ENCODE results near the gene HIBADH. TPM values are rescaled to one million over a fixed set of nuclear protein-coding genes. Genes with fewer than 3 reads are reported as not detected.

Gene HIBADH
- total RNA-seq, result 29.8 and 31.7 TPM in 2 replicates

- peak; percentile 91 for DNase-seq (ENCODE audit: extremely low read depth, low read depth, low spot score)
These were observed at the start of gene HIBADH for GRCh38 chr7:27662490-27663205. Gene HIBADH, minus strand, starts transcription at chr7:27662883. Its CDS starts 95 bp downstream, at chr7:27662788.

DNA sequence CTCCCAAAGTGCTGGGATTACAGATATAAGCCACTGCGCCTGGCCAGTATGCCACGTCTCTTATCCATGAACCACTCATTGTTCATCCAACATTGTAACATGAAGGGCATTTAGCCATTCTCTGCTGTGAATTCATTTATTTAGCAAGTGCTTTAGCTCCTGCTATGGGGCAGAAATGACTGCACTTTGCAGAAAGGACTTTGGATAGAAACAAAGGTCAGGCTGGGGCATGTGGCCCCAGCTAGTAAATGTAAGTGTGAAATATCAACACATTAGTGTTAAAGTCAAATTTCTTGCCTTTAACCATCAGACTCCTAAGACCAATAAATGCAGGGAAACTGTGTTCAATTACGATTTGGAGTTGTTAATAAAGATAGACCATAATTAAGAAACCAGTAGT lies 49.5 kb upstream of the HIBADH start:
- DNase-seq (ENCODE audit: extremely low read depth, low read depth, low spot score), result no peak

DNA sequence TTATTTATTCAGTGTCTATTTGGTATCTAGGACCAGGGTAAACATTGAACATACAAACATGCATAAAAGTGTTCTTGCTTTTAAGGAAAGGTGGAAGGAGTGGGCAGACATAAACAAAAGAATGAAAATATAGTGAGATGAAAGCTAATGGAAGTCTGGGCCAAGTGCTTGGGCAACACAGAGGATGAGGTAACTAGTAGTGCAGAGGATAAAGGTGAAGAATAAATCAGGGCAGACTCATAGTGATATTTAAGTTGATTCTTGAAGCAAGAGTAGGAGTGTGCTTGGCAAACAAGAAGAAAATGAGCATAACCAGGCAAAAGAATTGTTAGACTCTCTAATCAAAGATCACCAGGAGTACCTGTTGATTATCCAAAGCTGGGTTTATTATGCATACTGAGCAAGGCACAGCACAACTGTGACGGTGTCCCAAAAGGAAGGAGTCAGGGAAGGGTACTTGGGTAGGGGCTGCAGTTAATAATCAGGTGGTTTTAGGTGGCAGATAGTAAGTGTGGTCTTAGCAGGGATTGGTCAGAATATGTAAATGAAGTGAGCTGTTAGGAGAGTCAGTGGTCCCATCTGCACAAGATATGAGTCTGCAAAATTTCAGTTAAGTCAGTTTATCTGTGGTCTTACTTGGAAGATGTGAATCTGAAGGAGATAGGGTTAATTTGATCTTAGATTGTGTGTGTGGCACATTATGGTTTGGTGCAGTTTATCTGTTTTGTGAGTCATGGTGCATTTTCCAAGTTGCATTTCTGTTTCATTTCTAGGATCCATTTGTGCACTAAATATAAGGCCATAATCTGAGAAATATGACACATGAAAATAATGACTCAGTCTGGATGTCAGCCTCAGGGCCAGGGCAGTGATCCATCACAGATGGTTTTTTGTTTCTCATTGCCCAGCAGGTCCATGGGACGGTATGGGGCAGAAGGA lies 46.7 kb upstream of the HIBADH start:
- no peak for DNase-seq (ENCODE audit: extremely low read depth, low read depth, low spot score)

GRCh38 chr7:27708485-27708884 lies 45.8 kb upstream of the HIBADH start:
- DNase-seq (ENCODE audit: extremely low read depth, low read depth, low spot score), result no peak

DNA sequence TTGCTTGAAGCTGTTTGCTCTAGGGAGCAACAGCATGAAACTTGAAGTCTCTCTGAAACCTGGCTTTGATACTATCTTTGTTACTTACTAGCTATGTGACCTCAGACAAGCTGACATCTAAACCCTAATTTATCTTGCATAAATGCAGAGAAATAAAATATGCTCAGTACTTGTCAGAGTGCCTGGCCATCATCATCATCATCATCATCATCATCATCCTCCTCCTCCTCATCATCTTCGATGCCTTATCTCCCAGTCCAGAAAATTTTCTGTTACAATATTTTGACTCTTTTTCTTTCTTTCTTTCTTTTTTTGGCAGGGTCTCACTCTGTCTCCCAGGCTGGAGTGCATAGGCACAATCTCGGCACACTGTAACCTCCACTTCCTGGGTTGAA lies 42.5 kb upstream of the HIBADH start:
- no peak for DNase-seq (ENCODE audit: extremely low read depth, low read depth, low spot score)

DNA sequence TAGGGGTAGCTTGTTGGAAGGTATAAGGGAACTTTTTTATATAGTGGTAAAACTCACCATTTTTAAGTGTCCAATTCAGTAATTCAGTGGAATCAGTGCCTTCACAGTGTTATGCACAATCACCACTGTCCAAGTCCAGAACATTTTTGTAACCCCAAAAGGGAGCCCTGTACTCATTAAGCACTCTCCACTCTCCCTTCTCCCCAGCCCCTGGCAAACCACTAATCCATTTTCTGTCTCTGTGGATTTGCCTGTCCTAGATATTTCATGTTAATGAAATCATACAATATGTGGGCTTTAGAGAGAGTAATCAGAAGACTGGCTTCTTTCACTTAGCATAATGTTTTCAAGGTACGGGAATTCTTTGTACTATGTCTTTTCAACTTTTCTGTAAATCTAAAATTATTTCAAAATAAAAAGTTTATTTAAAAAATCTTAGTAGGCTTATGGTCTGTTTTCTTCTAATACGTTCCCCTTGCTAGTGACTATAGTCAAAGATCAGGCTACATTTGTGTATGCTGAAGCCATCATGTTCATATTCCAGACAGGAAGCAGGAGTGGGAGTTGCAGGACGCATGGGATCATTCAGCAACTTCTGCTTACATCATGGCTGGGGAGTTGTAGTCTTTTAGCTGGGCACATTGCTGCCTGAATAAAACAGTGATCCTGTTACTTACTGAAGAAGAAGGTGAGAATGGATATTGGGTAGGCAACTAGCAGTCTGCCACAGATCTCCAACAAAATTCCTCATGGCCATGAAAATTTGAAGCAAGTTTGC lies 41.9 kb upstream of the HIBADH start:
- no peak for DNase-seq (ENCODE audit: extremely low read depth, low read depth, low spot score)

- DNase-seq (ENCODE audit: extremely low read depth, low read depth, low spot score), result no peak
These were observed 40.5 kb upstream of the HIBADH start for GRCh38 chr7:27703181-27703580.

GRCh38 chr7:27700501-27700900 lies 37.8 kb upstream of the HIBADH start:
- no peak for DNase-seq (ENCODE audit: extremely low read depth, low read depth, low spot score)

GRCh38 chr7:27699751-27700150 lies 37.1 kb upstream of the HIBADH start:
- no peak for DNase-seq (ENCODE audit: extremely low read depth, low read depth, low spot score)

DNA sequence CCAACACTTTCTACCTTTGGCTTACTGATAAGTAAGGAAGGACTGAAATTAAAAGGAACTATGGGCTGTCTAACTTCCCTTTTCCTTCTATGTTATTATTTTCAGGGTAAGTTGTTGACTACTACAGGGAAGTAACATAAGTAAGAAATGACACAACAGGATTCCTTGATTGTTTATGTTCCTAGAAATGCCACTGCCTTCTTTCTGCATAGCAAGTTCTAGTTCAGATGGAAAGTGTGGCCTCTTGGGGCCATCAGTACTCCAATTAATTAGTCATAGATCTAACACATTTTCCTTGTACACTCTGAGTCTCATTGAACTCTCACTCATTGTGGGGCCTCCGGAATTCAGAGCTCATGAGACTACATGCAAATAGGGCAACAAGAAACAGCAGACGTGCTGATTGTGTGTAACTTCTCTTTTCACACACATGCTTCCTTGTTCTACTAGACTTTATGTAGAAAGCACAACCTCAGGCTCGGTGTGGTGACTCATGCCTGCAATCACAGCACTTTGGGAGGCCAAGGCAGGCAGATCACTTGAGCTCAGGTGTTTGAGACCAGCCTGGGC lies 35.3 kb upstream of the HIBADH start:
- DNase-seq (ENCODE audit: extremely low read depth, low read depth, low spot score), result no peak

DNA sequence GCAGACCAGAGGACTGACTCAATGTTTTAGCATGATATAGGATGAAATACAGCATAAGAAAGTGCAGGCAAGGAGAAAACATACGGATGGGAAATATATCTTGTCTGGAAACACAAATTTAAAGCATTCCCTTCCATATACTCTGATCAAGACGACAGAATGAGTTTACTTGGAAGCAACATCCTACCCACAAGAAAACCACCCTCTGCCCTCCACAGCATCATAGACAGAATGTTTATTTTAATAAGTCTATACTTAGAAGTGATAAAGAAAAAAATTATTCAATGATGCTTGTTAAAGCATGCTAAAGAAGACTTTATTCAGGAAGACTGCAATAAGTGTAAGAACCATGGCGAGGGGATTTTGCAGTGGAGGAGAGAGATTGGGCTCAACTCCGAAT lies 32.4 kb upstream of the HIBADH start:
- no peak for DNase-seq (ENCODE audit: extremely low read depth, low read depth, low spot score)

- DNase-seq (ENCODE audit: extremely low read depth, low read depth, low spot score), result no peak
These were observed 31.1 kb upstream of the HIBADH start for GRCh38 chr7:27693794-27694193.

DNA sequence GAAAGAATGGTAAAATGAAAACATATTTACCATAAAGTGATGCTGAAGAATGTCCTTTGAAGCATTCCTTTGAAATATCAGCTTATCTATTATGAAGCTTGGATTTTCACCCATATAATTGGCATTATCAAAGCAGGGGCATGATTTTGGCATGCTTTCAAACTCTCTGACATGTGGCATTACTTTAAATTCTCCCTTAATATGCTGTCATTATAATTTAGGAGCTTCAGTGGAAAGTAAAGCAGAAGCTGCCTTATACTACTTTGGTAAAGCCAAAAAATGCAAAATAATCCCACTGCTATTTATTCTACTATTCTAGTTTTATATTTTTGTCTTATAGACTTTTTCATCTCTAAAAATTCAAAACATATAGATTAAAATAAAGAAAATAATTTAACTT lies 28.0 kb upstream of the HIBADH start:
- DNase-seq (ENCODE audit: extremely low read depth, low read depth, low spot score), result no peak

DNA sequence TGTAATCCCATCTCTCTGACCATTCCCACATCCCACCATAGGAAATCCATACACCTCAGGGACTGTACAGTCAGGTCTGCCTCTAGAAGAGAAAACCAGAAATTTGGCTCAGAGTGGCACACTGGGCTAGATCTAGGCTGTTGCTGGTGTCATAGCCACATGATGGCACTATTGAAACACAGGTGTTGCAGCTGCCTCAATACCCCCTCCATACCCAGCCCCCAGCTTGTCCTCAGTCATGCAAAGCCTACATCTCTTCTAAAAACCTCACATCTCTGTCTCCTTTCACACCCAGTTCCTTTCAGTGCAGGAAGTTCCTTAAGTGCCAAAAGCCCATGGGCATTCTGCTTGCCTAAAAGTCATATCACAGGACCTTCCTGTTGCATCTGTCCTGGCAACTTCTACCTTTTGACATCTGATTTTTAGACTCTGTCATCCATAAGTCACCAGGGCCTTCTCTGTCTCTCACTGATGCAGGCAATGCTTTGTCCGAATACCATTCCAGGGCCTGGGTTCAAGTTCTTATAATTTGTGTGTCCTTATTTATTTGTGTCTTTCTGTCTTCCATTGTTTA lies 27.0 kb upstream of the HIBADH start:
- no peak for DNase-seq (ENCODE audit: extremely low read depth, low read depth, low spot score)

- DNase-seq (ENCODE audit: extremely low read depth, low read depth, low spot score), result no peak
These were observed 26.5 kb upstream of the HIBADH start for GRCh38 chr7:27689150-27689549.

DNA sequence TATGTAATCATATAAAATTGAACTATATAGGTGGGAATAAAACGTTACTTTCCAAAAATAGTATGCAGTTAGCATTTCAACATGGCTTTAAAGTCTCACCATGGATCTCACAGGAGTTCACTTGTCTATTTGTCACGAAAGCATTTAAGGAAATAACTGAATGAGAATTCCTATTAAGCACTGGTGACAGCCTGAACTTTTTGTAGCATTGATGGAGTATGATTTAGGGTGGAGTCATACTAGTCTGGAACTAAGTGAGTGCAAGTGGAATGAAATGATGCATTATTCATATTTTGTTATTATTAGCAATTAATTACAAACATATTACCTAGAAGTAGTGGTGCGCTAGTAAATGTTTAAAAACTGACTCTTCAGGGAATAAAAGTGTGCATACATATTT lies 26.0 kb upstream of the HIBADH start:
- no peak for DNase-seq (ENCODE audit: extremely low read depth, low read depth, low spot score)

DNA sequence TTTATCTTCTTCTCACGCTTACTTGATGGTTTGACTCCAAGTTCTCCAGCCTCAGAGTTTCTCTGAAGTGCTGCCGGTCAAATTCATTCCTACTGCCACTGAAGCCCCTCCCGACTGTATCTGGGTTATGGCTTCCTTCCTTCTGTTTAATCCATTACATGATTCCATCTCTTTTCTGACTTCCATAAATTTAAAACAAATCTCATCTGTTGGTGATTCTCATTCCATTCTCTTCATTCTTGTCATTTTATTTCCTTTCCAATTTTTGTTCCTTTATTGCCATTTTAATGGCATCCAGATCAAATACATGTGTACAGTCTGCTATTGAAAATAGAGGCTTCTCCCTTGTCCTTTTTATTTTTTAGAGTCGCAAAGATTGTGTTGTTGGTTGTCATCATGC lies 25.4 kb upstream of the HIBADH start:
- DNase-seq (ENCODE audit: extremely low read depth, low read depth, low spot score), result no peak

DNA sequence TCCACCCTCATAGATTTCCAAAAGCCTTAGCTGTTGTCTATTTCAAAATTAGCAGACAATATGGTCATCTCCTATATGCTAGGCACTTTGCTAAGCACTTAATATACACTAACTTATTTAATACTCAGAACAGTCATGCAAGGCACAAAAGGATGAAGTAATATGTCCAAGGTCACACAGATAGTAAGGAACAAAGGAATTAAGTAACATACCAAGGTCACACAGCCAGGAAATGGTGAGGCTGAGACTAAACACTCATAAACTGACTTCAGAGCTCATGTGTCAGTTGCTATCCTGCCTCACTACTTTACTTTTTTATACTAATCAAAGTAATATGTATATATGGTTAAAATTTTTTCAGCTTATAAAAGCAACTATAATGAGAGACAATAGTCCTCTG lies 23.6 kb upstream of the HIBADH start:
- DNase-seq (ENCODE audit: extremely low read depth, low read depth, low spot score), result no peak

DNA sequence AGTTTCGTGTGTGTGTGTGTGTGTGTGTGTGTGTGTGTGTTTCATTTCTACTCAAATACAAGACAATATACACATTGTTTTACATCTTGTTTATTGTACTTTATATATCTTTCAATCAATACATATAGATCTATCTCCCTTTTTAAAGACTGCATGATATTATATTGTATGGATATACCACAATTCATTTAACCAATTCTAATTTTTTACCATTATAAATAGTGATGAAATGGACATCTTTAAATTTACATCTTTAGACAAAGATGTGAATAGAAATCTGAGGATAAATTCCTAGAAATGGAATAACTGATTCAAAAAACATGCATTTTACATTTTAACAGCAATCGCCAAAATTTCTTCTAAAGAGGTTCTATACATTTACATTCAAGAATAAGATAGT lies 23.2 kb upstream of the HIBADH start:
- no peak for DNase-seq (ENCODE audit: extremely low read depth, low read depth, low spot score)

- no peak for DNase-seq (ENCODE audit: extremely low read depth, low read depth, low spot score)
These were observed 22.5 kb upstream of the HIBADH start for GRCh38 chr7:27685209-27685608.

DNA sequence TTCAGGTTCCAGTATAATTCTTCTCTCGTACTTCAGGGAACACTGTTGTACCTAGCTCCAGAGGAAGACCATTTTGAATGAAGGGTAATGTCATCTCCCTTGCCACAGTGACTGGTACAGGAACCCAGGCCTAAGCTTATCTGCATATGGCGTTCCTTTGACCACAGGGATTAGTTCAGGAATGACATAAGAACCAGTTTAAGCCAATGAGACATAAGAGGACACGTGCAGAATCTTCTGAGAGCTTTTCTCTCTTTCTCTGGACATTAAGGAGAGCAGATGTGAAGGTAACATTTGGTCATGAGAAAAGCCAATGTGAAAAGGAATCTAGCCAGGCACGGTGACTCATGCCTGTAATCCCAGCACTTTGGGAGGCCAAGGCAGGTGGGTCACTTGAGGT lies 21.8 kb upstream of the HIBADH start:
- no peak for DNase-seq (ENCODE audit: extremely low read depth, low read depth, low spot score)

Measured in glomerular endothelial cell (primary cell).